Measurements from ENCODE around the gene FUT1. TPM values are rescaled to one million over a fixed set of nuclear protein-coding genes. Genes with fewer than 3 reads are reported as not detected.

FUT1 gene
- total RNA-seq, 1 donor from 2014 or later: 1.8 TPM

DNA sequence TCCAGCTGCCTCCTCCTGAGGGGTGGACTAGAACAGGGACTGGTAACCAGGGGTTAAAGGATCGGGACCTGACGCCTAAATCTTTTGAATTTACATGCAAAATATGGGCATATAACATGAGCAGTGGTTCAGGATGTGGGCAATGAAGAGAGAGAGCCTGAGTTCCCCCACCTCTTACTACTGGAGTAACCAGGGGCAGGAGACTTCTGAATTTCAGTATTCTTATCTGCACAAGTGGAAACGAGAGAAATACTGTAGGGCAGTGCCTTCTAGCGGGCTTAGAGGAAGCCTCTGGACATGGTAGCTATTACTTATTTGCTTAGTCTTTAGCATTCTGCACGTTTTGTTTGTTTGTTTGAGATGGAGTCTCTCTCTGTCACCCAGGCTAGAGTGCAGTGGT is 32.1 kb upstream of the FUT1 start:
- intact Hi-C loops (cut with micrococcal nuclease): no loop called here
- H3K4me1 ChIP-seq: peaks cover 26% of the 10 kb centered on the region
- no peak overlapping the region for H3K4me3 ChIP-seq
- no peaks in the 10 kb centered on the region for H3K27me3 ChIP-seq (ENCODE audit: low read depth)
- DNase-seq: no peak
- H3K27ac ChIP-seq (replicated peaks): no peak overlapping the region
- no peaks in the 10 kb centered on the region for H3K9me3 ChIP-seq (replicated peaks)
- TF ChIP-seq, protein P1, sequence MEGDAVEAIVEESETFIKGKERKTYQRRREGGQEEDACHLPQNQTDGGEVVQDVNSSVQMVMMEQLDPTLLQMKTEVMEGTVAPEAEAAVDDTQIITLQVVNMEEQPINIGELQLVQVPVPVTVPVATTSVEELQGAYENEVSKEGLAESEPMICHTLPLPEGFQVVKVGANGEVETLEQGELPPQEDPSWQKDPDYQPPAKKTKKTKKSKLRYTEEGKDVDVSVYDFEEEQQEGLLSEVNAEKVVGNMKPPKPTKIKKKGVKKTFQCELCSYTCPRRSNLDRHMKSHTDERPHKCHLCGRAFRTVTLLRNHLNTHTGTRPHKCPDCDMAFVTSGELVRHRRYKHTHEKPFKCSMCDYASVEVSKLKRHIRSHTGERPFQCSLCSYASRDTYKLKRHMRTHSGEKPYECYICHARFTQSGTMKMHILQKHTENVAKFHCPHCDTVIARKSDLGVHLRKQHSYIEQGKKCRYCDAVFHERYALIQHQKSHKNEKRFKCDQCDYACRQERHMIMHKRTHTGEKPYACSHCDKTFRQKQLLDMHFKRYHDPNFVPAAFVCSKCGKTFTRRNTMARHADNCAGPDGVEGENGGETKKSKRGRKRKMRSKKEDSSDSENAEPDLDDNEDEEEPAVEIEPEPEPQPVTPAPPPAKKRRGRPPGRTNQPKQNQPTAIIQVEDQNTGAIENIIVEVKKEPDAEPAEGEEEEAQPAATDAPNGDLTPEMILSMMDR (IDR thresholded peaks at IDR 0.05; ENCODE audit: borderline replicate concordance): peak; percentile 35
- no peaks in the 10 kb centered on the region for H3K36me3 ChIP-seq

DNA sequence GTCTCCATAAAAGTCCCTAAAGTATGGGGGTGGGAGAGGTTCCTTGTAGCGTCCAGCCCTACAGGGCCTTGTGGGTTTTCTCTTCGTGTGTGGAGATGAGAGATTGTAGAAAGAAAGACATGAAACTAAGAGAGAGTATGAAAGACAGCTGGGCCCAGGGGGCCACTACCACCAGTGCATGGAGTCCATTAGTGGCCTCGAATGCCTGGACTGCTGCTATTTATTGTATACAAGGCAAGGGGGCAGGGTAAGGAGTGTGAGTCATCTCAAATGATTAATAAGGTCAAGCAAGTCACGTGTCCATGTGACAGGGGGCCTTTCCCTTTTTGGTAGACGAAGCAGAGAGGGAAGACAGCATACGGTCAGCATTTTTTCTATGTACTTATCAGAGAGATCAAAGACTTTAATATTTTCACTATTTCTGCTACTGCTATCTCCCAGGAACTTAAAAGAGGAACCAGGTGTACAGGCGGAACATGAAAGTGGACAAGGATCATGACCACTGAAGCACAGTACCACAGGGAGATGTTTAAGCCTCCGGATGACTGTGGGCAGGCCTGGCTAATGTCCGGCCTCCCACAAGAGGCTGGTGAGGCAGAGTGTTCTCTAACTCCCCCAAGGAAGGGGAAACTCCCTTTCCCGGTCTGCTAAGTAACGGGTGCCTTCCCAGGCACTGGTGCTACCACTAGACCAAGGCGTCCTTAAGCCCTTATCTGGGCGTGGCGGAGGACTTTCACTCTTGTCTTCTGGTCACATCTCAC is 28.4 kb upstream of the FUT1 start:
- H3K27me3 ChIP-seq (ENCODE audit: low read depth): no peaks in the 10 kb centered on the region
- TF ChIP-seq, protein P1 (IDR thresholded peaks at IDR 0.05; ENCODE audit: borderline replicate concordance): no peak
- H3K4me1 ChIP-seq: peaks cover 26% of the 10 kb centered on the region
- H3K27ac ChIP-seq (replicated peaks): peak overlapping the region; percentile 73
- no peak overlapping the region for H3K4me3 ChIP-seq
- DNase-seq: no peak
- intact Hi-C loops (cut with micrococcal nuclease): no loop called here
- no peaks in the 10 kb centered on the region for H3K9me3 ChIP-seq (replicated peaks)
- no peaks in the 10 kb centered on the region for H3K36me3 ChIP-seq

DNA sequence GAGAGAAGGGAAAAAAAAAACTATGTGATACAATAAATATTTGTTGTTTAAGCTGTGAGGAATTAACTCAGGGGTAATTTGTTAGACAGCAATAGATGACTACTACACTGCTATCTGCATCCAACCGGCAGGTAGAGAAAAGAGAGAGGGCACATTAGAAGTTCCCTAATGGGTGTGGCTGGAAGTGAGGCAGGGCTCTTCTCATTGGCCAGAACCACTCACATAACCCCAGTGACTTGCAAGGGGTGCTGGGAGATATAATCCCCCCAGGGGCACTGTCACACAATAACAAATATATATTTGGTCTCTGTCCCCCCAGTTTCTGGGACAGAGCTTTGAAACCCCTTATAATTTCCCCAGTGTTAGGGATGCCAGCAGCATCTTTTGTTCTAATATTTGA is 27.2 kb upstream of the FUT1 start:
- Histone ChIP-seq H3K4me3 (no peak overlapping the region), H3K9me3 (replicated peaks) (no peaks in the 10 kb centered on the region), H3K27ac (replicated peaks) (no peak overlapping the region), H3K27me3 (ENCODE audit: low read depth) (no peaks in the 10 kb centered on the region), H3K4me1 (peaks cover 26% of the 10 kb centered on the region), H3K36me3 (no peaks in the 10 kb centered on the region)
- intact Hi-C loops (cut with micrococcal nuclease): no loop called here
- no peak for DNase-seq
- TF ChIP-seq, protein P1 (IDR thresholded peaks at IDR 0.05; ENCODE audit: borderline replicate concordance): no peak

DNA sequence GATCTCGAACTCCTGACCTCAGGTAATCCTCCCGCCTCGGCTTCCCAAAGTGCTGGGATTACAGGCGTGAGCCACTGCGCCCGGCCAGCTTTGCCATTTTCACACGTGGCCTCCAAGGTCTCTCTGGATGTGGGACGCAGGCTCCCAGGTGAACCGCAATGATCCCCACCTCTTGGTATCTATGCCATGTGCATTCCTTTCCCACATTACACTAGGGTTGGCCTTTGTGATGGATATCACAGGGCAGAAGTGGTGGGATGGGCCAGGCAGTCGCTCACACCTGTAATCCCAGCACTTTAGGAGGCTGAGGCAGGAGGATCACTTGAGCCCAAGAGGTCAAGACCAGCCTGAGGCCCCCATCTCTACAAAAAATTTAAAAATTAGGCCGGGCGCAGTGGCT is 25.3 kb upstream of the FUT1 start:
- TF ChIP-seq, protein P1 (IDR thresholded peaks at IDR 0.05; ENCODE audit: borderline replicate concordance): no peak
- intact Hi-C loops (cut with micrococcal nuclease): no loop called here
- no peak overlapping the region for H3K27ac ChIP-seq (replicated peaks)
- H3K27me3 ChIP-seq (ENCODE audit: low read depth): no peaks in the 10 kb centered on the region
- no peaks in the 10 kb centered on the region for H3K9me3 ChIP-seq (replicated peaks)
- H3K4me3 ChIP-seq: no peak overlapping the region
- peaks cover 26% of the 10 kb centered on the region for H3K4me1 ChIP-seq
- no peaks in the 10 kb centered on the region for H3K36me3 ChIP-seq
- no peak for DNase-seq

DNA sequence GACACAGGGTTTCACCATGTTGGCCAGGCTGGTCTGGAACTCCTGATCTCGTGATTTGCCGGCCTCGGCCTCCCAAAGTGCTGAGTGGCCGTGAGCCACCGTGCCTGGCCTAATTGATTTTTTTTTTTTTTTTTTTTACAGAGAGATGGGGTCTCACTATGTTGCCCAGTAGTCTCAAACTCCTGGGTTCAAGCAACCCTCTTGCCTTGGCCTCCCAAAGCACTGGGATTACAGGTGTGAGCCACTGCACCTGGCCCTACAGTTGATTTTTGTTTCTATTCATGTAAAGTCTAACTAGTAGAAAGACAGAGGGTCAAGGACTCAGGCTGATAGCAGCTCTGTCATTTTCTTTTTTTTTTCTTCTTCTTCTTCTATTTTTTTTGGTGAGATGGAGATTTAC is 24.7 kb upstream of the FUT1 start:
- H3K4me3 ChIP-seq: no peak overlapping the region
- no peaks in the 10 kb centered on the region for H3K9me3 ChIP-seq (replicated peaks)
- no peak for DNase-seq
- intact Hi-C loops (cut with micrococcal nuclease): no loop called here
- TF ChIP-seq, protein P1 (IDR thresholded peaks at IDR 0.05; ENCODE audit: borderline replicate concordance): no peak
- peaks cover 26% of the 10 kb centered on the region for H3K4me1 ChIP-seq
- no peak overlapping the region for H3K27ac ChIP-seq (replicated peaks)
- H3K27me3 ChIP-seq (ENCODE audit: low read depth): no peaks in the 10 kb centered on the region
- no peaks in the 10 kb centered on the region for H3K36me3 ChIP-seq

All from left ventricle myocardium inferior (tissue), 1 donor.